IMR-90 (cell line): ENCODE measurements around the gene XRN2.

Source experiments
- BHLHE40 ChIP-seq: fragments of 150-350 bp; IDR thresholded peaks from 2 replicates; pipeline ENCODE4 v1.6.1; 2016; ENCODE audit warnings: mild to moderate bottlenecking, low read depth, low read length
- CEBPB ChIP-seq: IDR thresholded peaks from 2 replicates; pipeline ENCODE4 v1.6.1; 2012; ENCODE audit warnings: low read depth, low read length, improper control_type of control experiment
- FOS ChIP-seq: fragments of 150-350 bp; IDR thresholded peaks from 2 replicates; pipeline ENCODE4 v1.6.1; 2016; ENCODE audit warnings: low read depth, low read length
- MAZ ChIP-seq: IDR thresholded peaks from 2 replicates; pipeline ENCODE4 v1.6.1; 2012; ENCODE audit warnings: low read depth, mild to moderate bottlenecking, low read length, improper control_type of control experiment, moderate library complexity, borderline replicate concordance
- MXI1 ChIP-seq: IDR thresholded peaks from 2 replicates; pipeline ENCODE4 v1.6.1; 2012; ENCODE audit warnings: low read depth, mild to moderate bottlenecking, low read length, moderate library complexity, borderline replicate concordance
- NFE2L2 ChIP-seq: fragments of 150-350 bp; IDR thresholded peaks from 2 replicates; pipeline ENCODE4 v1.6.1; 2016; ENCODE audit warnings: low read depth, mild to moderate bottlenecking, low read length
- POLR2A ChIP-seq: IDR thresholded peaks from 2 replicates; pipeline ENCODE4 v1.6.1; 2012; ENCODE audit warnings: mild to moderate bottlenecking, low read depth, low read length
- RAD21 ChIP-seq: IDR thresholded peaks from 2 replicates; pipeline ENCODE4 v1.6.1; 2012; ENCODE audit warnings: low read length, improper control_type of control experiment
- RCOR1 ChIP-seq: IDR thresholded peaks from 2 replicates; pipeline ENCODE4 v1.6.1; 2012; ENCODE audit warnings: mild to moderate bottlenecking, low read length, improper control_type of control experiment; ENCODE audit not compliant: insufficient replicate concordance
- RFX5 ChIP-seq: IDR thresholded peaks from 2 replicates; pipeline ENCODE4 v1.8.0; 2012; ENCODE audit warnings: low read depth, mild to moderate bottlenecking, low read length, moderate library complexity
- SMC3 ChIP-seq: fragments of 150-350 bp; IDR thresholded peaks from 2 replicates; pipeline ENCODE4 v1.6.1; 2016; ENCODE audit warnings: low read depth, mild to moderate bottlenecking, antibody characterized with exemption, low read length, moderate library complexity
- TF ChIP-seq, protein P1 (sequence below): conservative IDR thresholded peaks from 2 replicates; pipeline ENCODE4 v1.5.1; 2012; ENCODE audit warnings: mild to moderate bottlenecking, low read depth, low read length, improper control_type of control experiment
- TF ChIP-seq, protein P2 (sequence below): fragments of 150-350 bp; IDR thresholded peaks from 2 replicates; pipeline ENCODE4 v1.6.1; 2017; ENCODE audit warnings: mild to moderate bottlenecking, antibody characterized with exemption, low read length, low read depth

DNA sequence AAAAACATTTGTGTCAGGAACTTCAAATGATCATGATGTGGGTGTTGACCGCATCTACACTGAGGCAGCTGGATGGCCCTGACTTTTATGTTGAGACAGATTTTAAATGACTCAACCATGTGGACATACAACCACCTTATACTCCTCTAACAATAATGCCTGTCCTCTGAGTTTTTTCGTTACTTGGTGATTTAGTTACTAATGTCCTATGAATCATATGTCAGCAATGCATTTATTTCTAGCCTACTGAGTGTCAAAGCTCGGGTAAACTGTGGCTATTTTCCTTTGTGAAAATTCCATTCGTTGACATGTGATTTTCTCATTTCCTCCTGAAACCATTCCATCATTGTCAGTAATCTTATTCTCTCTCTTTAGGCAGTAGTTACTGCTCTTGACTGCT lies 133.1 kb downstream of the XRN2 start:
- TF ChIP-seq FOS (0 out of 2 replicates have a peak, but pooled peaks have one; percentile 21), RAD21 (no peak), SMC3 (no peak), POLR2A (no peak), NFE2L2 (no peak), CEBPB (no peak), BHLHE40 (no peak), RFX5 (no peak), RCOR1 (no peak), MXI1 (no peak), MAZ (no peak)
- TF ChIP-seq, protein P1, sequence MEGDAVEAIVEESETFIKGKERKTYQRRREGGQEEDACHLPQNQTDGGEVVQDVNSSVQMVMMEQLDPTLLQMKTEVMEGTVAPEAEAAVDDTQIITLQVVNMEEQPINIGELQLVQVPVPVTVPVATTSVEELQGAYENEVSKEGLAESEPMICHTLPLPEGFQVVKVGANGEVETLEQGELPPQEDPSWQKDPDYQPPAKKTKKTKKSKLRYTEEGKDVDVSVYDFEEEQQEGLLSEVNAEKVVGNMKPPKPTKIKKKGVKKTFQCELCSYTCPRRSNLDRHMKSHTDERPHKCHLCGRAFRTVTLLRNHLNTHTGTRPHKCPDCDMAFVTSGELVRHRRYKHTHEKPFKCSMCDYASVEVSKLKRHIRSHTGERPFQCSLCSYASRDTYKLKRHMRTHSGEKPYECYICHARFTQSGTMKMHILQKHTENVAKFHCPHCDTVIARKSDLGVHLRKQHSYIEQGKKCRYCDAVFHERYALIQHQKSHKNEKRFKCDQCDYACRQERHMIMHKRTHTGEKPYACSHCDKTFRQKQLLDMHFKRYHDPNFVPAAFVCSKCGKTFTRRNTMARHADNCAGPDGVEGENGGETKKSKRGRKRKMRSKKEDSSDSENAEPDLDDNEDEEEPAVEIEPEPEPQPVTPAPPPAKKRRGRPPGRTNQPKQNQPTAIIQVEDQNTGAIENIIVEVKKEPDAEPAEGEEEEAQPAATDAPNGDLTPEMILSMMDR = no peak
- TF ChIP-seq, protein P2, sequence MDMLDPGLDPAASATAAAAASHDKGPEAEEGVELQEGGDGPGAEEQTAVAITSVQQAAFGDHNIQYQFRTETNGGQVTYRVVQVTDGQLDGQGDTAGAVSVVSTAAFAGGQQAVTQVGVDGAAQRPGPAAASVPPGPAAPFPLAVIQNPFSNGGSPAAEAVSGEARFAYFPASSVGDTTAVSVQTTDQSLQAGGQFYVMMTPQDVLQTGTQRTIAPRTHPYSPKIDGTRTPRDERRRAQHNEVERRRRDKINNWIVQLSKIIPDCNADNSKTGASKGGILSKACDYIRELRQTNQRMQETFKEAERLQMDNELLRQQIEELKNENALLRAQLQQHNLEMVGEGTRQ = no peak
